GM12875 (cell line): ENCODE measurements around the gene AGTR1.

Experiments
- H3K4me3 ChIP-seq: one replicate; pipeline ENCODE4 v1.5.1; 2011; ENCODE audit warnings: low read depth, low read length, control low read depth
- CTCF ChIP-seq: IDR thresholded peaks from 2 replicates; pipeline ENCODE4 v1.5.1; 2011; ENCODE audit warnings: low read depth, mild to moderate bottlenecking, control low read depth, inconsistent platforms, low read length, moderate library complexity, borderline replicate concordance; ENCODE audit not compliant: insufficient read depth

The AGTR1 gene

GRCh38 chr3:148735597-148735996, 37.9 kb downstream of the AGTR1 start:
- TF ChIP-seq CTCF, result no peak
- no peak overlapping the region for H3K4me3 ChIP-seq

- no peak for TF ChIP-seq CTCF
These were observed 38.4 kb downstream of the AGTR1 start for GRCh38 chr3:148736086-148736485.

DNA sequence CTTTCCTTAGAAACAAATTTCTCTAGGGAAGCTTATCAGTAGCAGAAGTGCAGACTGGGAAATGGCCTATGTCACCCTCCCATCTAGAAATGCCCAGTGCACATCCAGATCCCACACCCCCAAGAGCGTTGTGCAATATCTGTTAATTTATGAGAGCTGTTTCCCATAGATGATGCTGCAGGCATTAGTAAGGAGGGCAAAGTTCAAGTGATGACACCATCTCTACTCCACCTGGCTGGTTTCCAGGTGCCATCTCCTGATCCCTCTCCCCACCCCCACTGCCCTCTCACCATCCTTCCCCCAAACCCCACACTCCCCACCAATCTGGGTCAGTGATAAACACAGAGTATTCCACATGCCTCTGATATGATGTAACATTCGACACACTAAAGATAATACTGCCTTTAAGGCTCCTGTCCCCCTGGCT, 39.4 kb downstream of the AGTR1 start:
- no peak overlapping the region for H3K4me3 ChIP-seq
- no peak for TF ChIP-seq CTCF

More at GRCh38 chr3:148736086-148736485, 38.4 kb downstream of the AGTR1 start:
- H3K4me3 ChIP-seq, result no peak overlapping the region

DNA sequence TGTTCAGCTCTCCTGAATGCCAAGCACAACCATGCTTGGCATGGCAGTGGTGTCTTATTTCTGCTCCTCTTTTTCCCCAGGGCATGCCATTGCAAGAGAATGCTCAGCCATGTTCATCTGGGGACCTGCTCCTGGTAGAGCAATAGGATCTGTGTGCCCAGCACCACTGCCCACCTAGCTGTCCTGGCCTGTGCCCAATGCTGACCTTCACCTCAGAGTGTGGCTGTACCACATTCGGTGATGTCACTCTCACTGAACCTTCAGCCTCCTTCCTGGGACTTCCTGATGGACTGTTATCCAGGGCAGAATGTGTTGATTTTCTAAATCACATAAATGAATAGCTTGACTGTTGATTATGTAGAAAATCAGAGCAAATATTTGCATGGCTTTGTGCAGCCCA, 42.0 kb downstream of the AGTR1 start:
- H3K4me3 ChIP-seq, result no peak overlapping the region
- TF ChIP-seq CTCF, result no peak

GRCh38 chr3:148740291-148740690, 42.6 kb downstream of the AGTR1 start:
- no peak overlapping the region for H3K4me3 ChIP-seq
- TF ChIP-seq CTCF, result no peak

GRCh38 chr3:148741219-148741618, 43.5 kb downstream of the AGTR1 start:
- no peak overlapping the region for H3K4me3 ChIP-seq
- no peak for TF ChIP-seq CTCF

GRCh38 chr3:148742118-148742517, 44.4 kb downstream of the AGTR1 start:
- TF ChIP-seq CTCF, result no peak
- H3K4me3 ChIP-seq, result no peak overlapping the region
